Measurements from ENCODE around the gene DBNL.

The DBNL gene

GRCh38 chr7:44078521-44078920 is 34.0 kb downstream of the DBNL start:
- FAIRE-seq = no peak

GRCh38 chr7:44079331-44080021 is 35.0 kb downstream of the DBNL start:
- no peak for FAIRE-seq

- FAIRE-seq = no peak
Observed at GRCh38 chr7:44080118-44080517, 35.6 kb downstream of the DBNL start.

GRCh38 chr7:44080686-44081265 is 36.3 kb downstream of the DBNL start:
- no peak for FAIRE-seq

- FAIRE-seq = no peak
Observed at GRCh38 chr7:44081266-44081748, 36.8 kb downstream of the DBNL start.

- FAIRE-seq = no peak
Observed at GRCh38 chr7:44082541-44083207, 38.2 kb downstream of the DBNL start.

- no peak for FAIRE-seq
Observed at GRCh38 chr7:44083796-44084195, 39.3 kb downstream of the DBNL start.

GRCh38 chr7:44084701-44085100 is 40.2 kb downstream of the DBNL start:
- no peak for FAIRE-seq

- FAIRE-seq = no peak
Observed at GRCh38 chr7:44085546-44085945, 41.0 kb downstream of the DBNL start.

GRCh38 chr7:44086627-44087026 is 42.1 kb downstream of the DBNL start:
- no peak for FAIRE-seq

GRCh38 chr7:44087911-44088838 is 43.7 kb downstream of the DBNL start:
- no peak for FAIRE-seq

GRCh38 chr7:44093102-44093641 is 48.7 kb downstream of the DBNL start:
- FAIRE-seq = no peak

- FAIRE-seq = no peak
Observed at GRCh38 chr7:44094365-44094764, 49.9 kb downstream of the DBNL start.

- FAIRE-seq = no peak
Observed at GRCh38 chr7:44094883-44095592, 50.5 kb downstream of the DBNL start.

GRCh38 chr7:44095781-44096180 is 51.3 kb downstream of the DBNL start:
- FAIRE-seq = no peak

- FAIRE-seq = no peak
Observed at GRCh38 chr7:44096326-44096881, 51.9 kb downstream of the DBNL start.

- FAIRE-seq = no peak
Observed at GRCh38 chr7:44097064-44097932, 52.8 kb downstream of the DBNL start.

- no peak for FAIRE-seq
Observed at GRCh38 chr7:44098092-44099068, 53.9 kb downstream of the DBNL start.

- FAIRE-seq = no peak
Observed at GRCh38 chr7:44099669-44100068, 55.2 kb downstream of the DBNL start.
